HFFc6 (cell line): ENCODE data around the gene SQSTM1. TPM values are rescaled to one million over a fixed set of nuclear protein-coding genes. Genes with fewer than 3 reads are reported as not detected.

Source experiments
- DNase-seq: peaks from one replicate; pipeline ENCODE4 v3.0.0-alpha.2; 2018
- H3K27ac Mint-ChIP-seq: 2 replicates; pipeline ENCODE4 v1.8.0; 2020; ENCODE audit warnings: mild to moderate bottlenecking, mixed read lengths
- H3K27me3 Mint-ChIP-seq: 2 replicates; pipeline ENCODE4 v1.8.0; 2021; ENCODE audit warnings: mild to moderate bottlenecking, moderate library complexity, mixed read lengths; ENCODE audit not compliant: insufficient read depth
- H3K36me3 Mint-ChIP-seq: 2 replicates; pipeline ENCODE4 v1.8.0; 2021; ENCODE audit warnings: low read depth, mixed read lengths
- H3K4me1 Mint-ChIP-seq: 2 replicates; pipeline ENCODE4 v1.8.0; 2020; ENCODE audit warnings: low read depth, mixed read lengths
- H3K4me3 Mint-ChIP-seq: 2 replicates; pipeline ENCODE4 v1.8.0; 2020; ENCODE audit warnings: mild to moderate bottlenecking, moderate library complexity, mixed read lengths
- H3K9me3 Mint-ChIP-seq: 2 replicates; pipeline ENCODE4 v1.8.0; 2020; ENCODE audit warnings: mild to moderate bottlenecking, mixed read lengths
- total RNA-seq, 6 experiments: library from RNA; stranded (reverse); fragmentation: NEBNext Ultra II Directional; extraction: Animal tissue kit (Norgen Biotek cat#: 25700); gene quantifications; 2 replicates in 1 of 6; 3 replicates in 5 of 6; pipeline ENCODE4 v1.2.3, GENCODE V29; 2021
- TF ChIP-seq, protein P1 (sequence below): fragments of 200-600 bp; sonication (generic); IDR thresholded peaks from 2 replicates; pipeline ENCODE4 v1.5.0; 2021; ENCODE audit warnings: antibody characterized with exemption, mild to moderate bottlenecking

Gene SQSTM1
- total RNA-seq, 6 experiments from 2014 or later: 188 to 282 (median 280) TPM

DNA sequence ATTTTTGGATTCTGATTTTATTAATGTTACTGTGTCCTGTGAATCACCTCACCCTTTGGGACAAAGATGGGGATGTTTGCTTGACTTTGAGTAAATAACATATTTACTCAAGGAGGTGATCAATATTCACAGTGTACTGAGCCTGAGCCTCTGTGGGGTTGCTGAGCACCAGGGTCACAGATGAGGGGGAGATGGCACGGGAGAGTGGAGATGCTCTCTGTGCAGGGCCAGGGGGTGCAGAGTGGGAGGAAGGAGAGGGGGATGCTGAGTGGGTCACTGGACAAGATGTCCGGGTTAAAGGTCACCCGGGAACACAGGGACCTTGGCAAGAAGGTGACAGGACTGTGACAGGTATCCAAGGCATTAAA lies 4.0 kb downstream of the SQSTM1 start:
- Mint-ChIP-seq H3K27ac (peak overlapping the region; percentile 30; the same call in 1 of the 2 replicates), H3K36me3 (peaks cover 56% of the 10 kb centered on the region), H3K4me3 (no peak overlapping the region; the same call in 1 of the 2 replicates), H3K27me3 (peaks cover 9% of the 10 kb centered on the region), H3K9me3 (peaks cover 6% of the 10 kb centered on the region), H3K4me1 (peaks cover 46% of the 10 kb centered on the region)
- TF ChIP-seq, protein P1, sequence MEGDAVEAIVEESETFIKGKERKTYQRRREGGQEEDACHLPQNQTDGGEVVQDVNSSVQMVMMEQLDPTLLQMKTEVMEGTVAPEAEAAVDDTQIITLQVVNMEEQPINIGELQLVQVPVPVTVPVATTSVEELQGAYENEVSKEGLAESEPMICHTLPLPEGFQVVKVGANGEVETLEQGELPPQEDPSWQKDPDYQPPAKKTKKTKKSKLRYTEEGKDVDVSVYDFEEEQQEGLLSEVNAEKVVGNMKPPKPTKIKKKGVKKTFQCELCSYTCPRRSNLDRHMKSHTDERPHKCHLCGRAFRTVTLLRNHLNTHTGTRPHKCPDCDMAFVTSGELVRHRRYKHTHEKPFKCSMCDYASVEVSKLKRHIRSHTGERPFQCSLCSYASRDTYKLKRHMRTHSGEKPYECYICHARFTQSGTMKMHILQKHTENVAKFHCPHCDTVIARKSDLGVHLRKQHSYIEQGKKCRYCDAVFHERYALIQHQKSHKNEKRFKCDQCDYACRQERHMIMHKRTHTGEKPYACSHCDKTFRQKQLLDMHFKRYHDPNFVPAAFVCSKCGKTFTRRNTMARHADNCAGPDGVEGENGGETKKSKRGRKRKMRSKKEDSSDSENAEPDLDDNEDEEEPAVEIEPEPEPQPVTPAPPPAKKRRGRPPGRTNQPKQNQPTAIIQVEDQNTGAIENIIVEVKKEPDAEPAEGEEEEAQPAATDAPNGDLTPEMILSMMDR: no peak
- DNase-seq: no peak

DNA sequence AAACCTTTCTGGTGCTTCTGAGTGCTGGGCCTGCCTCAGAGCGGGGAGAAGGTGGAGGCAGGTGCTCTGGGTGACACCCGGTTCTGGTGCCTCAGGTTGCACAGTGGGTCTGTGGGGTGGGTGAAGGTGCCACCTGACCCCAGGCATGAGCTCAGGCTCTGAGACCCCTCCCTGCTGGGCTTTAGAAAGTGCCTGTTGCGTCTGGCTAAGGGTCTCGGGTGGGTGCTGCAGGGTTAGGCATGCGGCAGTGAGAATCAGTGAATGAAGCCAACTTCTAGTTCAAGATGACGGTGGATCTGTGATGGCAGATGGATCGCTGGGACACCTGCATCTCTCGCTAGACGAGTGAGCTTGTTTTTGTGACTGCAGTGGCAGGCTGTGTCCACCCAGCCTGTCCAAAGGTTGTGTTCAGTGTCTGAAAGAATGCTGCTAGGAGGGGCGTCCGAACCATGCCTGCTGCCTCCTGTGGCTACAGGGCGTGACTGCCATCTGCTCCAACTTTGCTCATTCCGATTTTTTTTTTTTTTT lies 5.0 kb downstream of the SQSTM1 start:
- DNase-seq: no peak
- TF ChIP-seq, protein P1: peak; percentile 16; the same call in 1 of the 2 replicates
- Mint-ChIP-seq H3K36me3 (peaks cover 66% of the 10 kb centered on the region), H3K4me3 (no peak overlapping the region; the same call in 1 of the 2 replicates), H3K4me1 (peaks cover 39% of the 10 kb centered on the region), H3K27ac (0 out of 2 replicates have a peak overlapping the region, but pooled peaks have one; percentile 13), H3K27me3 (peaks cover 9% of the 10 kb centered on the region), H3K9me3 (peaks cover 9% of the 10 kb centered on the region)

- Mint-ChIP-seq H3K4me3 (no peak overlapping the region), H3K4me1 (peaks cover 28% of the 10 kb centered on the region)
These were observed 7.0 kb downstream of the SQSTM1 start for GRCh38 chr5:179827680-179828079.

GRCh38 chr5:179828756-179829421 lies 8.2 kb downstream of the SQSTM1 start:
- peak overlapping the region; percentile 50; the same call in 1 of the 2 replicates for H3K27ac Mint-ChIP-seq
- H3K36me3 Mint-ChIP-seq: peaks cover 89% of the 10 kb centered on the region
- no peak for DNase-seq
- peaks cover 9% of the 10 kb centered on the region for H3K9me3 Mint-ChIP-seq
- peaks cover 14% of the 10 kb centered on the region for H3K27me3 Mint-ChIP-seq
- H3K4me3 Mint-ChIP-seq: no peak overlapping the region
- H3K4me1 Mint-ChIP-seq: peaks cover 23% of the 10 kb centered on the region
- TF ChIP-seq, protein P1: no peak

More at GRCh38 chr5:179827680-179828079, 7.0 kb downstream of the SQSTM1 start:
- peak; percentile 70 for DNase-seq
- peaks cover 9% of the 10 kb centered on the region for H3K9me3 Mint-ChIP-seq
- TF ChIP-seq, protein P1: peak; percentile 32
- H3K27ac Mint-ChIP-seq: peak overlapping the region; percentile 78
- H3K36me3 Mint-ChIP-seq: peaks cover 79% of the 10 kb centered on the region
- peaks cover 10% of the 10 kb centered on the region for H3K27me3 Mint-ChIP-seq

- Mint-ChIP-seq H3K36me3 (peaks cover 84% of the 10 kb centered on the region), H3K4me1 (peaks cover 17% of the 10 kb centered on the region), H3K27ac (no peak overlapping the region), H3K27me3 (peaks cover 13% of the 10 kb centered on the region), H3K9me3 (peaks cover 9% of the 10 kb centered on the region), H3K4me3 (no peak overlapping the region)
- DNase-seq: no peak
- TF ChIP-seq, protein P1: no peak
These were observed 9.2 kb downstream of the SQSTM1 start for GRCh38 chr5:179829732-179830435.
